Testis (tissue), 2 donors: ENCODE results near the gene ZBTB7C.

Experiments used
- POLR2A ChIP-seq: fragments of 450-650 bp; IDR thresholded peaks from one replicate; pipeline ENCODE4 v1.6.1; 2017; ENCODE audit warnings: antibody characterized with exemption, mild to moderate bottlenecking, moderate library complexity
- TF ChIP-seq, protein P1 (sequence below), 3 experiments: fragments of 450-650 bp in 2 of 3; fragments of 200-600 bp in 1 of 3; sonication (generic) in 1 of 3; IDR thresholded peaks; one replicate each; pipeline ENCODE4 v1.5.1; 2016 to 2019; ENCODE audit warnings: antibody characterized with exemption in 3 of 3, mild to moderate bottlenecking in 2 of 3, moderate library complexity in 1 of 3

GRCh38 chr18:48065601-48065995, 343.6 kb downstream of the ZBTB7C start:
- TF ChIP-seq, protein P1, sequence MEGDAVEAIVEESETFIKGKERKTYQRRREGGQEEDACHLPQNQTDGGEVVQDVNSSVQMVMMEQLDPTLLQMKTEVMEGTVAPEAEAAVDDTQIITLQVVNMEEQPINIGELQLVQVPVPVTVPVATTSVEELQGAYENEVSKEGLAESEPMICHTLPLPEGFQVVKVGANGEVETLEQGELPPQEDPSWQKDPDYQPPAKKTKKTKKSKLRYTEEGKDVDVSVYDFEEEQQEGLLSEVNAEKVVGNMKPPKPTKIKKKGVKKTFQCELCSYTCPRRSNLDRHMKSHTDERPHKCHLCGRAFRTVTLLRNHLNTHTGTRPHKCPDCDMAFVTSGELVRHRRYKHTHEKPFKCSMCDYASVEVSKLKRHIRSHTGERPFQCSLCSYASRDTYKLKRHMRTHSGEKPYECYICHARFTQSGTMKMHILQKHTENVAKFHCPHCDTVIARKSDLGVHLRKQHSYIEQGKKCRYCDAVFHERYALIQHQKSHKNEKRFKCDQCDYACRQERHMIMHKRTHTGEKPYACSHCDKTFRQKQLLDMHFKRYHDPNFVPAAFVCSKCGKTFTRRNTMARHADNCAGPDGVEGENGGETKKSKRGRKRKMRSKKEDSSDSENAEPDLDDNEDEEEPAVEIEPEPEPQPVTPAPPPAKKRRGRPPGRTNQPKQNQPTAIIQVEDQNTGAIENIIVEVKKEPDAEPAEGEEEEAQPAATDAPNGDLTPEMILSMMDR (IDR thresholded peaks at IDR 0.05) = no peak
- TF ChIP-seq POLR2A = no peak
